ENCODE results near the gene ITGAX.

The ITGAX gene

DNA sequence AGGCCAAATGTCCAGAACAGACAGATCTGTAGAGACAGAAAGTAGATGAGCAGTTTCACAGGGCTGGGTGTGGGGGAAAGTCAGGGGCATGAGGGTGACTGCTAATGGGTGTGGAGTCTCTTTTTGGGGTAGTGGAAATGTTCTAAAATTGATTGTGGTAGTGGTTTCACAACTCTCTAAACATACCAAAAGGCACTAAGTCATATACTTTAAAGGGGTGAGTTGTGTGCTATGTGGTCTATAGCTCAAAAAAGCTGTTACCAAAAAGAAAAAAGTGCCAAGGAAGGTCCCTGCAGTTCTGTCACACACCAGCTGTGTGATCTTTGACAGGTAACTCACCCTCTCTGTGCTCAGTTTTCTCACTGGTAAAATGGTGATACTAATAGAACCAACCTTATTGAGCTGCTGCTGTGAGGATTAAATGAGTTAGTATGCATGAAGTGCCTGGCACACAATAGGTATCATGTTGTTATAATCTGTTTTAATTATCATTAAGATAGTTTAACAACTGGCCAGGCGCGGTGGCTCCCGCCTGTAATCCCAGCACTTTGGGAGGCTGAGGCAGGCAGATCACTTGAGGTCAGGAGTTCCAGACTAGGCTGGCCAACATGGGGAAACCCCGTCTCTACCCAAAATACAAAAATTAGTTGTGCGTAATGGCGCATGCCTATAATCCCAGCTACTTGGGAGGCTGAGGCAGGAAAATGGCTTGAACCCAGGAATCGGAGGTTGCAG lies 10.3 kb downstream of the ITGAX start:
- Histone ChIP-seq H3K4me1 (ENCODE audit: control insufficient read depth in 1 of 2, insufficient read depth in 2 of 2, low read length in 2 of 2) (no peaks in the 10 kb centered on the region), H3K27me3 (ENCODE audit: insufficient read depth, low read length) (no peaks in the 10 kb centered on the region), H3K9ac (ENCODE audit: low read length) (no peak overlapping the region), H3K9me3 (ENCODE audit: insufficient read depth, low read depth, low read length) (peaks cover 2% of the 10 kb centered on the region), H3K23ac (ENCODE audit: low read length) (no peak overlapping the region), H3K18ac (ENCODE audit: low read length) (no peak overlapping the region), H4K91ac (ENCODE audit: low read depth, low read length) (no peak overlapping the region), H3K4me2 (ENCODE audit: low read length) (no peak overlapping the region), H2BK5ac (ENCODE audit: low read depth, low read length, poor library complexity) (no peak overlapping the region), H3K4me3 (ENCODE audit: low read depth, low read length) (no peak overlapping the region), H4K12ac (ENCODE audit: low read depth, low read length) (no peak overlapping the region), H3K36me3 (ENCODE audit: control insufficient read depth in 1 of 2, insufficient read depth in 2 of 2, low read length in 2 of 2) (no peaks in the 10 kb centered on the region), H2BK12ac (ENCODE audit: low read length) (no peak overlapping the region), H3K79me2 (ENCODE audit: control insufficient read depth, insufficient read depth, low read length, poor library complexity) (no peaks in the 10 kb centered on the region), H3K79me1 (ENCODE audit: low read length) (no peaks in the 10 kb centered on the region), H3K27ac (ENCODE audit: low read depth, low read length) (no peak overlapping the region), H4K8ac (ENCODE audit: low read depth, low read length) (no peak overlapping the region), H3K4ac (ENCODE audit: low read depth, low read length) (no peak overlapping the region), H2AFZ (ENCODE audit: insufficient read depth, low read length, poor library complexity) (no peak overlapping the region), H2AK5ac (ENCODE audit: low read length) (no peak overlapping the region), H3K14ac (ENCODE audit: low read length) (no peak overlapping the region), H2BK120ac (ENCODE audit: insufficient read depth, low read length, poor library complexity) (no peak overlapping the region)
- no CpG with 5 or more reads among the region's 7 CpGs for WGBS (ENCODE audit: extremely low coverage, insufficient coverage, insufficient read length)
- DNase-seq = no peak

DNA sequence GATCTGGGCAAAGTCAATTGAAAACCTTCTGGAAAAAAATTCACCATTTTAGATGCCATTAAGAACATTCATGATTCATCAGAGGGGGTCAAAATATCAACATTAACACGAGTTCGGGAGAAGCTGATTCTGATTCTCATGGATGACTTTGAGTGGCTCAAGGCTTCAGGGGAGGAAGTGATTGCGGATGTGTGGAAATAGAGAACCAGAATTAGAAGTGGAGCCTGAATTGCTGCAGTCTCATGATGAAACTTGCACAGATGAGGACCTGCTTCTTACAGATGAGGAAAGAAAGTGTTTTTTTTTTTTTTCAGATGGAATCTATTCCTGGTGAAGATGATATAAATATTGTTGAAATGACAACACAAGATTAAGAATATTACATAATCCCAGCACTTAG lies 12.9 kb downstream of the ITGAX start:
- Histone ChIP-seq H3K4me3 (ENCODE audit: low read depth, low read length) (no peak overlapping the region), H4K91ac (ENCODE audit: low read depth, low read length) (no peak overlapping the region), H2BK120ac (ENCODE audit: insufficient read depth, low read length, poor library complexity) (no peak overlapping the region), H2BK5ac (ENCODE audit: low read depth, low read length, poor library complexity) (no peak overlapping the region), H2AFZ (ENCODE audit: insufficient read depth, low read length, poor library complexity) (no peak overlapping the region), H2AK5ac (ENCODE audit: low read length) (no peak overlapping the region), H3K79me2 (ENCODE audit: control insufficient read depth, insufficient read depth, low read length, poor library complexity) (no peaks in the 10 kb centered on the region), H4K8ac (ENCODE audit: low read depth, low read length) (no peak overlapping the region), H4K12ac (ENCODE audit: low read depth, low read length) (no peak overlapping the region), H3K9ac (ENCODE audit: low read length) (no peak overlapping the region), H3K4ac (ENCODE audit: low read depth, low read length) (no peak overlapping the region), H3K79me1 (ENCODE audit: low read length) (no peaks in the 10 kb centered on the region), H3K36me3 (ENCODE audit: control insufficient read depth in 1 of 2, insufficient read depth in 2 of 2, low read length in 2 of 2) (no peaks in the 10 kb centered on the region), H3K27me3 (ENCODE audit: insufficient read depth, low read length) (no peaks in the 10 kb centered on the region), H3K14ac (ENCODE audit: low read length) (no peak overlapping the region), H3K23ac (ENCODE audit: low read length) (no peak overlapping the region), H3K9me3 (ENCODE audit: insufficient read depth, low read depth, low read length) (peaks cover 2% of the 10 kb centered on the region), H3K27ac (ENCODE audit: low read depth, low read length) (no peak overlapping the region), H3K4me2 (ENCODE audit: low read length) (no peak overlapping the region), H2BK12ac (ENCODE audit: low read length) (no peak overlapping the region), H3K18ac (ENCODE audit: low read length) (no peak overlapping the region), H3K4me1 (ENCODE audit: control insufficient read depth in 1 of 2, insufficient read depth in 2 of 2, low read length in 2 of 2) (no peaks in the 10 kb centered on the region)
- DNase-seq = peak in 1 of 2 donors; percentile 15
- WGBS (ENCODE audit: extremely low coverage, insufficient coverage, insufficient read length) = no CpG with 5 or more reads among the region's 3 CpGs

DNA sequence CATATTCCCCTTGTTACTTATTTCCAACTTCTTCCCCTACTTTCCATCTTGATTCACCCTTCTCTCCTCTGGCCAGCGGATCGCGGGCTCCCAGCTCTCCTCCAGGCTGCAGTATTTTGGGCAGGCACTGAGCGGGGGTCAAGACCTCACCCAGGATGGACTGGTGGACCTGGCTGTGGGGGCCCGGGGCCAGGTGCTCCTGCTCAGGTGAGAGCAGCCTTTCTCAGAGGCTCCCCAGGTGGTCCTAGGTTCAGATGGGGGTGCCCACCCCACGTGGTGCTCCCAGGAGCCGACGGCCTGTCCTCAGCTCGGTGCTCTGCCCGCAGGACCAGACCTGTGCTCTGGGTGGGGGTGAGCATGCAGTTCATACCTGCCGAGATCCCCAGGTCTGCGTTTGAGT lies 16.0 kb downstream of the ITGAX start:
- H3K27me3 ChIP-seq (ENCODE audit: insufficient read depth, low read length) = no peaks in the 10 kb centered on the region
- peaks cover 4% of the 10 kb centered on the region for H3K9me3 ChIP-seq (ENCODE audit: insufficient read depth, low read depth, low read length)
- H3K79me2 ChIP-seq (ENCODE audit: control insufficient read depth, insufficient read depth, low read length, poor library complexity) = no peaks in the 10 kb centered on the region
- no peaks in the 10 kb centered on the region for H3K36me3 ChIP-seq (ENCODE audit: control insufficient read depth in 1 of 2, insufficient read depth in 2 of 2, low read length in 2 of 2)
- H2AFZ ChIP-seq (ENCODE audit: insufficient read depth, low read length, poor library complexity) = no peak overlapping the region
- H3K9ac ChIP-seq (ENCODE audit: low read length) = no peak overlapping the region
- H2BK12ac ChIP-seq (ENCODE audit: low read length) = no peak overlapping the region
- no peak overlapping the region for H3K27ac ChIP-seq (ENCODE audit: low read depth, low read length)
- H3K23ac ChIP-seq (ENCODE audit: low read length) = no peak overlapping the region
- no peak overlapping the region for H2BK5ac ChIP-seq (ENCODE audit: low read depth, low read length, poor library complexity)
- H2AK5ac ChIP-seq (ENCODE audit: low read length) = no peak overlapping the region
- H4K91ac ChIP-seq (ENCODE audit: low read depth, low read length) = no peak overlapping the region
- H3K4ac ChIP-seq (ENCODE audit: low read depth, low read length) = no peak overlapping the region
- no peaks in the 10 kb centered on the region for H3K79me1 ChIP-seq (ENCODE audit: low read length)
- no peak overlapping the region for H3K4me2 ChIP-seq (ENCODE audit: low read length)
- no peak overlapping the region for H3K4me3 ChIP-seq (ENCODE audit: low read depth, low read length)
- WGBS (ENCODE audit: extremely low coverage, insufficient coverage, insufficient read length) = no CpG with 5 or more reads among the region's 12 CpGs
- H3K4me1 ChIP-seq (ENCODE audit: control insufficient read depth in 1 of 2, insufficient read depth in 2 of 2, low read length in 2 of 2) = no peaks in the 10 kb centered on the region
- DNase-seq = no peak
- no peak overlapping the region for H4K12ac ChIP-seq (ENCODE audit: low read depth, low read length)
- no peak overlapping the region for H4K8ac ChIP-seq (ENCODE audit: low read depth, low read length)
- H3K18ac ChIP-seq (ENCODE audit: low read length) = no peak overlapping the region
- no peak overlapping the region for H3K14ac ChIP-seq (ENCODE audit: low read length)
- no peak overlapping the region for H2BK120ac ChIP-seq (ENCODE audit: insufficient read depth, low read length, poor library complexity)

- H4K8ac ChIP-seq (ENCODE audit: low read depth, low read length) = no peak overlapping the region
- H2AFZ ChIP-seq (ENCODE audit: insufficient read depth, low read length, poor library complexity) = no peak overlapping the region
- no peak for DNase-seq
- H4K12ac ChIP-seq (ENCODE audit: low read depth, low read length) = no peak overlapping the region
- H3K27ac ChIP-seq (ENCODE audit: low read depth, low read length) = no peak overlapping the region
- H3K14ac ChIP-seq (ENCODE audit: low read length) = no peak overlapping the region
- no peak overlapping the region for H3K18ac ChIP-seq (ENCODE audit: low read length)
- WGBS (ENCODE audit: extremely low coverage, insufficient coverage, insufficient read length) = no CpG with 5 or more reads among the region's 42 CpGs
- no peak overlapping the region for H3K4ac ChIP-seq (ENCODE audit: low read depth, low read length)
- no peak overlapping the region for H2BK5ac ChIP-seq (ENCODE audit: low read depth, low read length, poor library complexity)
- H3K36me3 ChIP-seq (ENCODE audit: control insufficient read depth in 1 of 2, insufficient read depth in 2 of 2, low read length in 2 of 2) = no peaks in the 10 kb centered on the region
- no peak overlapping the region for H3K23ac ChIP-seq (ENCODE audit: low read length)
- no peak overlapping the region for H3K4me2 ChIP-seq (ENCODE audit: low read length)
- no peaks in the 10 kb centered on the region for H3K79me2 ChIP-seq (ENCODE audit: control insufficient read depth, insufficient read depth, low read length, poor library complexity)
- H4K91ac ChIP-seq (ENCODE audit: low read depth, low read length) = no peak overlapping the region
- no peaks in the 10 kb centered on the region for H3K27me3 ChIP-seq (ENCODE audit: insufficient read depth, low read length)
- no peaks in the 10 kb centered on the region for H3K79me1 ChIP-seq (ENCODE audit: low read length)
- H2AK5ac ChIP-seq (ENCODE audit: low read length) = no peak overlapping the region
- no peak overlapping the region for H3K9ac ChIP-seq (ENCODE audit: low read length)
- H3K9me3 ChIP-seq (ENCODE audit: insufficient read depth, low read depth, low read length) = peaks cover 5% of the 10 kb centered on the region
- H2BK120ac ChIP-seq (ENCODE audit: insufficient read depth, low read length, poor library complexity) = no peak overlapping the region
- no peaks in the 10 kb centered on the region for H3K4me1 ChIP-seq (ENCODE audit: control insufficient read depth in 1 of 2, insufficient read depth in 2 of 2, low read length in 2 of 2)
- no peak overlapping the region for H3K4me3 ChIP-seq (ENCODE audit: low read depth, low read length)
- H2BK12ac ChIP-seq (ENCODE audit: low read length) = no peak overlapping the region
Measured at GRCh38 chr16:31371619-31372484, 16.9 kb downstream of the ITGAX start.

Data from trophoblast cell (in vitro differentiated cells and primary cell).